ENCODE data around the gene ERICH4.

The ERICH4 gene

DNA sequence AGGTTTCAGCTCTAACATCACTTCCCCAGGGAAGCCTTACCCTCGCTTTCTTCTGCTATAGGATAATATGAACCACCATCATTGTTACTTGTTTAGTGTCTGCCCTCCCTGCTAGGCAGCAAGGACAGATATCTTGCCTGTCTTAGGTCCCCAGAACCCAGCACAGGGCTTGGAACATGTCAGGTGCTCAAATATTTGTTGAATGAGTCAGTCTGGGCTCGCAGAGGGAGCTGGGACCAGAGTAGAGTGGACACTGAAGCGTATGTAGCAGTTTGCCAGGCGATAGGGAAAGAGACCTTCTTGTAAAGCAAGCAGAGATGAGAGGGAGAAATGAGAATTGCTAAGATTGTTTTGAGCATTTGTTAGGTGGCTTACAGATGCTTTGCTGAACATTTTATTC, 33.7 kb upstream of the ERICH4 start:
- TF ChIP-seq, protein P1, sequence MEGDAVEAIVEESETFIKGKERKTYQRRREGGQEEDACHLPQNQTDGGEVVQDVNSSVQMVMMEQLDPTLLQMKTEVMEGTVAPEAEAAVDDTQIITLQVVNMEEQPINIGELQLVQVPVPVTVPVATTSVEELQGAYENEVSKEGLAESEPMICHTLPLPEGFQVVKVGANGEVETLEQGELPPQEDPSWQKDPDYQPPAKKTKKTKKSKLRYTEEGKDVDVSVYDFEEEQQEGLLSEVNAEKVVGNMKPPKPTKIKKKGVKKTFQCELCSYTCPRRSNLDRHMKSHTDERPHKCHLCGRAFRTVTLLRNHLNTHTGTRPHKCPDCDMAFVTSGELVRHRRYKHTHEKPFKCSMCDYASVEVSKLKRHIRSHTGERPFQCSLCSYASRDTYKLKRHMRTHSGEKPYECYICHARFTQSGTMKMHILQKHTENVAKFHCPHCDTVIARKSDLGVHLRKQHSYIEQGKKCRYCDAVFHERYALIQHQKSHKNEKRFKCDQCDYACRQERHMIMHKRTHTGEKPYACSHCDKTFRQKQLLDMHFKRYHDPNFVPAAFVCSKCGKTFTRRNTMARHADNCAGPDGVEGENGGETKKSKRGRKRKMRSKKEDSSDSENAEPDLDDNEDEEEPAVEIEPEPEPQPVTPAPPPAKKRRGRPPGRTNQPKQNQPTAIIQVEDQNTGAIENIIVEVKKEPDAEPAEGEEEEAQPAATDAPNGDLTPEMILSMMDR (conservative IDR thresholded peaks at IDR 0.05) = no peak
- TF ChIP-seq ZFX (IDR thresholded peaks at IDR 0.05) = no peak
- peak overlapping the region; percentile 38 for H3K27ac ChIP-seq

DNA sequence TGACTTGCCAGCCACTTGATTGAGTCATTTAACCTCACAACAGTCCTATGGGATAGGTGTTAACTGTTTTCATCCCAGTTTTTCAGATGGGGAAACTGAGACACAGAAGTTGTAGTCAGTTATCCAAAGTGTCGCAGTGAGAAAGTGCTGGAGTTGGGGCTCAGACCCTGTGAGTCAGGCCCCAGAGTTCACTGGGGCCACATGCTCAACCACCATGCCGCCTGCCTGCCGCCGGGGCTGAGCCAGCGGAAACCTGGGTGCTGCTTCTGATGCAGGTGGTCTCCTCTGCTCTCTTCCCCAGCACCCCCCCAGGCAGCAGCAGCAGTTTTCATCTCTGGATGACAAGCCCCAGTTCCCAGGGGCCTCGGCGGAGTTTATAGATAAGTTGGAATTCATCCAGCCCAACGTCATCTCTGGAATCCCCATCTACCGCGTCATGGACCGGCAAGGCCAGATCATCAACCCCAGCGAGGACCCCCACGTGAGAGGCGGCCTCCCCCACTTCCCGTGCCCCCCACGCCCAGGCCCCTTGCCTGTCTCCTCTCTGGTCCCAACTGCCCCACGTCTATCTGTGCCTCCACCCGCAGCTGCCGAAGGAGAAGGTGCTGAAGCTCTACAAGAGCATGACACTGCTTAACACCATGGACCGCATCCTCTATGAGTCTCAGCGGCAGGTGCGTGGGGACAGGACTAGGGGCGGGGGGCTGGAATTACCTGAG, 32.5 kb upstream of the ERICH4 start:
- no peak overlapping the region for H3K27ac ChIP-seq

DNA sequence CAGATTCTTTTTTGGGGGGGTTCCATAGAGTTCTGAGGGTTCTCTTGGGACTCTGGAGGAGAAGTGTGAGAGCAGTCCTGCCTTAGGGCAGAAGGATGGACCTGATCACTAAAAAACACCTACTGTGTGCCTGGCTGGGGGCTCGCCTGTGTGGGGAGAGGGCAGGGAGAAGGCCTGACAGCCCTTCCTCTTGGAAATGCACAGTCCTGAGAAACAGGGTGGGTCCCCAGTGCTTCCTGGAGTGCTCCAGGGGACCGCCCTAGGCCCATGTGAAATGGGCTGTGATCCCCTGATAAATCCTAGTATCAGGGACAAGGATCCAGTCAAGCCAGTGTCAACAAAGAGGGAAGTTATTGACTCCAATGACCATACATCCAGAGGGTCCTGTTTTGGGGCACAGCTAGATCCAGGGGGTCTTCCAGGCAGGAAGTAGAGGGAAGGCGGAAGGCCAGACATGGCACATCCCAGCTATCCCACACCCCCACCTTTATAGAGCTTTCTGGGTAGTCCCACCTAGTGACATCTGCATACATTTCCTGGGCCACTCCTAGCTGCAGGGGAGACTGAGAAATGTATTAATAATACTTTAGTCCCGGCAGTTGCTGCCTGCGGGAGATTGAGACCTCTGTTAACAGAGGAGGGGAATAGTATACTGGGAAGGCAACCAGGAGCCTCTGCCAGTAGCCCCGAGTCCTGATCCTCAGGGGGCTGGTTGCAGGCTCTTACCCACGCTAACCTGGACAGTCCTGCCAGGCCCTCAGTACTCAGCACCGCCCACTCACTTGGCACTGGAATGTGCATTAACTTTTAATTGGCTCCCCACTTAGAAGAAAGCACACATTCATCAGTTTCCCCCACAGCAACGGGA, 31.6 kb upstream of the ERICH4 start:
- no peak overlapping the region for H3K27ac ChIP-seq
- TF ChIP-seq, protein P1 (conservative IDR thresholded peaks at IDR 0.05) = no peak
- no peak for TF ChIP-seq ZFX (IDR thresholded peaks at IDR 0.05)

More for the DNA sequence above, 32.5 kb upstream of the ERICH4 start:
- TF ChIP-seq, protein P1 (conservative IDR thresholded peaks at IDR 0.05) = no peak
- no peak for TF ChIP-seq ZFX (IDR thresholded peaks at IDR 0.05)

DNA sequence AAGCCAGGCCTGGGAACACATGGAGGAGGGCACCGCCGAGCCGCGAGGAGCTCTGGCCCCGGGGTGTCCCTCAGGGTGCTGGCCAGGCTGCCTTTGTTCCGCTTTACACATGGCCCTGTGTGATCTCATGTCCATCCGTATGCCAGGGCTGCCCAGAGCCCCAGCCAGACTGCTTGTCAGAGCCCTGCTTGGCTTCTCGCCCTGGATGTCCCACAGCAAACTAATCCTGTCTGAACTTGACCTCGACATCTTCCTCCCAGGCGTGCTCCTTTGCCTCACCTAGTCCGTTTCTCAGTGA, 31.0 kb upstream of the ERICH4 start:
- no peak overlapping the region for H3K27ac ChIP-seq
- TF ChIP-seq, protein P1 (conservative IDR thresholded peaks at IDR 0.05) = no peak
- no peak for TF ChIP-seq ZFX (IDR thresholded peaks at IDR 0.05)

DNA sequence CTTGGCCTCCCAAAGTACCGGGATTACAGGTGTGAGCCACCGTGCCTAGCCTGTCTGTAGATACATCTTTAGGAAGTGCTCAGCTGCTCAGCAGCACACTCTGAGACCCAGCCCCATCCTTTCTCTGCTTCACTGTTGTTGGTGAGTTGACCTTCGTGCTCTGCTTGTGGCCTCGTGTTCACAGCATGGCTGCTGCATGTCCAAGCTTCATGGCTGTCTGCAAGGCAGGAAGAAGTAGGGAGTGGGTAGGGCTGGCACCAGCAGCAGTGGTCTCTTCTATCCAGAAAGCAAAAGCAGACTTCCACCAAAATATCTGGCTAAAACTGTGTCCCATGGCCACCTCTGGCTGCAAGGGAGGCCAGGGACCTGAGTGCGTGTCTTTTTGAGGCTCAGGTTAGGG, 30.0 kb upstream of the ERICH4 start:
- TF ChIP-seq, protein P1 (conservative IDR thresholded peaks at IDR 0.05) = no peak
- TF ChIP-seq ZFX (IDR thresholded peaks at IDR 0.05) = no peak
- H3K27ac ChIP-seq = no peak overlapping the region

DNA sequence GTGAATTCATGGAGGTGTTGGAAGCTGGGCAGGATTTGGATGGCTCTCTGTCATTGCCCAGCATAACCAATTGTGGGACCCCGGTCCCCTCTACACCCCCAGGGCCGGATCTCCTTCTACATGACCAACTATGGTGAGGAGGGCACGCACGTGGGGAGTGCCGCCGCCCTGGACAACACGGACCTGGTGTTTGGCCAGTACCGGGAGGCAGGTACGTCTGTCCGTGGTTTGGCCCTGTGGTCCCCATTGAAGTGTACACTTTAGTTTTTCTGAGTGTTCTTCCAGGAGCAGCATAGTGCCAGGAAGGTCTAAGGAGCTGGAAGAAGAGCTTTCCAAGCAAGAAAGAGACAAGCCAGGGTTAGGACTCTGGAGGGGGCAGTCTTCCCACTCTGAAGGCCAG, 29.0 kb upstream of the ERICH4 start:
- TF ChIP-seq, protein P1 (conservative IDR thresholded peaks at IDR 0.05) = no peak
- TF ChIP-seq ZFX (IDR thresholded peaks at IDR 0.05) = no peak
- H3K27ac ChIP-seq = no peak overlapping the region

DNA sequence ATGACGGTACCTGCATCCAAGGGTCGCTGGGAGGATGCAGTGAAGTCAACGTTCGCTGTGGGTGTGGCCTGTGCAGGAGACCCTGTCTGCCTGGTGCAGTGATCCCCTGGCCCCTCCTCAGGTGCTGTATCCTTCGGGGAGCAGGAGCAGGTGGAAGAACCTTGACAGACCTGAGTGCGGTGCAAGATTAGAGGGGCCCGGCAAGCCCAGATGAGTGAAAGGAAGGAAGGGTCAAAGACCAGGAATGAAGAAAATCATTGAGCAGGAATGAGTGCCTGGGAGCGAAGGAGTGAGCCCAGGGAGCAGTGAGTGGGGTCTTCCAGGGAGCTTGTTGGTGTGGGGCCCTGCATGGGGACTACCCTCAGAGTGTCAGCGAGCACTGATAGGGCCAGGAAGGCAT, 28.5 kb upstream of the ERICH4 start:
- TF ChIP-seq, protein P1 (conservative IDR thresholded peaks at IDR 0.05) = no peak
- TF ChIP-seq ZFX (IDR thresholded peaks at IDR 0.05) = no peak

More for the DNA sequence above, 28.5 kb upstream of the ERICH4 start:
- no peak overlapping the region for H3K27ac ChIP-seq
